ENCODE data around the gene PLEK. TPM values are rescaled to one million over a fixed set of nuclear protein-coding genes. Genes with fewer than 3 reads are reported as not detected.

PLEK gene
- total and polyA plus RNA-seq, 10 of the 15 experiments (the other 5 are each of a cell fraction or from before 2014, with no cell fraction given) = 229 to 804 (median 362) TPM

- no peak for TF ChIP-seq CEBPZ (IDR thresholded peaks at IDR 0.05; ENCODE audit: low read depth, low read length)
- no peak; the same call in 1 of the 2 replicates for TF ChIP-seq ZNF207 (IDR thresholded peaks at IDR 0.05; ENCODE audit: borderline replicate concordance)
- TF ChIP-seq BMI1 (IDR thresholded peaks at IDR 0.05; ENCODE audit: borderline replicate concordance) = no peak
- TF ChIP-seq ELK1 (IDR thresholded peaks at IDR 0.05; ENCODE audit: low read depth, low read length) = no peak
- peak; percentile 75 for TF ChIP-seq RAD51 (IDR thresholded peaks at IDR 0.05)
- peak; percentile 96 for TF ChIP-seq TCF7 (IDR thresholded peaks at IDR 0.05; ENCODE audit: borderline replicate concordance)
- no peak; the same call in 1 of the 2 replicates for TF ChIP-seq SMAD5 (IDR thresholded peaks at IDR 0.05; ENCODE audit: low read depth)
- peak; percentile 14; the same call in 1 of the 2 replicates for TF ChIP-seq SMC3 (IDR thresholded peaks at IDR 0.05; ENCODE audit: borderline replicate concordance, low read length)
- TF ChIP-seq EGR1 (IDR thresholded peaks at IDR 0.05; ENCODE audit: borderline replicate concordance in 1 of 2, low read depth in 2 of 2, low read length in 2 of 2) = peak in 1 of 2 experiments; percentile 12; a peak in 1 of 3 replicates
- peak in 1 of 2 experiments; percentile 82; a peak in 2 of 4 replicates for TF ChIP-seq ETV6 (conservative IDR thresholded peaks at IDR 0.05 in 1 of 2, IDR thresholded peaks at IDR 0.05 in 1 of 2; ENCODE audit: borderline replicate concordance in 1 of 2, low read depth in 1 of 2)
- peak; percentile 88 for TF ChIP-seq RUNX3 (IDR thresholded peaks at IDR 0.05; ENCODE audit: low read length)
- no peak for TF ChIP-seq NFYA (IDR thresholded peaks at IDR 0.05; ENCODE audit: borderline replicate concordance, low read depth, low read length)
- TF ChIP-seq FOS (IDR thresholded peaks at IDR 0.05; ENCODE audit: borderline replicate concordance, extremely low read depth, insufficient read length) = no peak
- peak; percentile 98 for TF ChIP-seq MEF2A (IDR thresholded peaks at IDR 0.05; ENCODE audit: insufficient read depth, low read depth, low read length)
- TF ChIP-seq SUZ12 (IDR thresholded peaks at IDR 0.05; ENCODE audit: unreplicated experiment) = no peak
- TF ChIP-seq TARDBP (IDR thresholded peaks at IDR 0.05; ENCODE audit: borderline replicate concordance) = no peak
- TF ChIP-seq E2F8 (IDR thresholded peaks at IDR 0.05; ENCODE audit: low read depth, partially characterized antibody) = no peak
- peak; percentile 52 for TF ChIP-seq YY1 (IDR thresholded peaks at IDR 0.05; ENCODE audit: low read depth, low read length)
- TF ChIP-seq EP300 (IDR thresholded peaks at IDR 0.05; ENCODE audit: borderline replicate concordance in 1 of 2, control insufficient read depth in 1 of 2, low read depth in 2 of 2, low read length in 2 of 2) = peak; percentile 81 to 93; a peak in 3 of 4 replicates
- TF ChIP-seq STAT1 (conservative IDR thresholded peaks at IDR 0.05) = no peak; the same call in 1 of the 2 replicates
- no peak for TF ChIP-seq KLF5 (IDR thresholded peaks at IDR 0.05; ENCODE audit: partially characterized antibody)
Observed at GRCh38 chr2:68387408-68388350, 22.6 kb downstream of the PLEK start (continued).

Measured in GM12878 (cell line).